Neural progenitor cell (in vitro differentiated cells): Measurements from ENCODE around the gene UAP1. TPM values are rescaled to one million over a fixed set of nuclear protein-coding genes. Genes with fewer than 3 reads are reported as not detected.
"Not testable (repeated sequence)": the region's sequence is repeated elsewhere in the genome, so short reads cannot be mapped to it uniquely, and the experiment has no call there.

Experiments
- DNase-seq: peaks from one replicate; pipeline ENCODE4 v3.0.0-alpha.2; 2016; ENCODE audit warnings: low spot score
- H2AFZ ChIP-seq: fragments of 200-600 bp; sonication (generic); replicated peaks from 2 replicates; pipeline ENCODE4 v1.6.1; 2016; ENCODE audit warnings: antibody characterized with exemption
- H3F3A ChIP-seq: fragments of 200-600 bp; sonication (generic); 2 replicates; pipeline ENCODE4 v1.6.1; 2016; ENCODE audit warnings: antibody characterized with exemption, low read depth
- H3K27ac ChIP-seq: fragments of 200-600 bp; sonication (generic); 2 replicates; pipeline ENCODE4 v1.5.1; 2016; ENCODE audit warnings: mild to moderate bottlenecking
- H3K27me3 ChIP-seq: fragments of 200-600 bp; sonication (generic); 2 replicates; pipeline ENCODE4 v1.6.1; 2016; ENCODE audit warnings: mild to moderate bottlenecking, moderate library complexity
- H3K36me3 ChIP-seq: fragments of 200-600 bp; sonication (generic); 2 replicates; pipeline ENCODE4 v1.5.1; 2016
- H3K4me1 ChIP-seq: fragments of 200-600 bp; sonication (generic); 2 replicates; pipeline ENCODE4 v1.6.1; 2016; ENCODE audit warnings: mixed run types
- H3K4me2 ChIP-seq: fragments of 200-600 bp; sonication (generic); 2 replicates; pipeline ENCODE4 v1.6.1; 2016
- H3K4me3 ChIP-seq: fragments of 200-600 bp; sonication (generic); 2 replicates; pipeline ENCODE4 v1.5.1; 2016
- H3K79me2 ChIP-seq: fragments of 200-600 bp; sonication (generic); 2 replicates; pipeline ENCODE4 v1.6.1; 2016; ENCODE audit warnings: low read depth
- H3K9ac ChIP-seq: fragments of 200-600 bp; sonication (generic); 2 replicates; pipeline ENCODE4 v1.6.1; 2016
- H3K9me3 ChIP-seq: fragments of 200-600 bp; sonication (generic); 2 replicates; pipeline ENCODE4 v1.5.1; 2016; ENCODE audit warnings: low read depth
- H4K20me1 ChIP-seq: fragments of 200-600 bp; sonication (generic); 2 replicates; pipeline ENCODE4 v1.6.1; 2016; ENCODE audit warnings: low read depth
- H3K27ac Mint-ChIP-seq: 3 replicates; pipeline ENCODE4 v1.8.0; 2021; ENCODE audit warnings: mixed read lengths
- H3K27me3 Mint-ChIP-seq: 2 replicates; pipeline ENCODE4 v1.8.0; 2022; ENCODE audit warnings: low read depth, mild to moderate bottlenecking, inconsistent platforms, moderate library complexity, mixed read lengths; ENCODE audit not compliant: insufficient read depth
- H3K36me3 Mint-ChIP-seq: 3 replicates; pipeline ENCODE4 v1.8.0; 2021; ENCODE audit warnings: mixed read lengths
- H3K4me1 Mint-ChIP-seq: 3 replicates; pipeline ENCODE4 v1.8.0; 2021; ENCODE audit warnings: mixed read lengths
- H3K4me3 Mint-ChIP-seq: 3 replicates; pipeline ENCODE4 v1.8.0; 2021; ENCODE audit warnings: mild to moderate bottlenecking, moderate library complexity, mixed read lengths
- H3K9me3 Mint-ChIP-seq: 3 replicates; pipeline ENCODE4 v1.8.0; 2020; ENCODE audit warnings: mixed read lengths
- EZH2 ChIP-seq: fragments of 200-600 bp; sonication (generic); IDR thresholded peaks from 2 replicates; pipeline ENCODE4 v1.6.1; 2017; ENCODE audit warnings: antibody characterized with exemption, mild to moderate bottlenecking, moderate library complexity
- EZH2phosphoT487 ChIP-seq: fragments of 200-600 bp; sonication (generic); IDR thresholded peaks from 2 replicates; pipeline ENCODE4 v1.6.1; 2017; ENCODE audit warnings: antibody characterized with exemption
- total RNA-seq: library from RNA; depleted of rRNA; stranded (reverse); fragments of >200 nt; gene quantifications from 2 replicates; pipeline ENCODE4 v1.2.3, GENCODE V29; 2015; ENCODE audit warnings: low replicate concordance
- TF ChIP-seq, protein P1 (sequence below): fragments of 200-600 bp; sonication (generic); IDR thresholded peaks from 2 replicates; pipeline ENCODE4 v1.5.1; 2017; ENCODE audit warnings: antibody characterized with exemption, mild to moderate bottlenecking

Gene UAP1
- total RNA-seq, 1 donor from 2014 or later: 57.1 TPM

DNA sequence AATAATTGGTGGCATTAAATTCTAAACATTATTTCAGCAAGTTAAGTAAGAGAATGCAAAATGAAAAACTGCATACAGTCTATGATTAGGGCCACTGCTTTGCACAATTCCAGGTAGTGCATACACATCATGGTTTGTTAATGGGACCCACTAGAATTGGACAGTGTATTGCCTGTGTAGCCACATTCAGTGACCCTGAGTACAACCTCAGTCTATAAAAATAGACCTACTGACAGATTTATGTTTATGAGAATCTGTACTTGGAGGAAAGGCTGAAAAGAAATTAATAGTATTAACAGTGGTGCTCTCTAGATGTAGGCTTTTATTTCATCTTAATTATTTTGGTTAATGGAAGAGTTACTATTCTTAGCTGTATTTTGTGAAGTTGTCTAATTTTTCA lies 18.8 kb downstream of the UAP1 start:
- DNase-seq: no peak
- Histone ChIP-seq H3K27ac (no peak overlapping the region), H3K4me1 (peaks cover 10% of the 10 kb centered on the region), H2AFZ (no peak overlapping the region), H3F3A (no peaks in the 10 kb centered on the region), H3K27me3 (no peaks in the 10 kb centered on the region), H3K79me2 (no peaks in the 10 kb centered on the region), H3K9me3 (no peaks in the 10 kb centered on the region), H3K9ac (no peak overlapping the region), H3K4me2 (no peak overlapping the region), H3K4me3 (no peak overlapping the region), H4K20me1 (no peaks in the 10 kb centered on the region), H3K36me3 (no peaks in the 10 kb centered on the region)
- H3K36me3 Mint-ChIP-seq: peaks cover 19% of the 10 kb centered on the region
- no peak overlapping the region for H3K4me3 Mint-ChIP-seq
- H3K27me3 Mint-ChIP-seq: no peaks in the 10 kb centered on the region
- no peaks in the 10 kb centered on the region for H3K9me3 Mint-ChIP-seq
- no peak overlapping the region for H3K27ac Mint-ChIP-seq
- TF ChIP-seq, protein P1, sequence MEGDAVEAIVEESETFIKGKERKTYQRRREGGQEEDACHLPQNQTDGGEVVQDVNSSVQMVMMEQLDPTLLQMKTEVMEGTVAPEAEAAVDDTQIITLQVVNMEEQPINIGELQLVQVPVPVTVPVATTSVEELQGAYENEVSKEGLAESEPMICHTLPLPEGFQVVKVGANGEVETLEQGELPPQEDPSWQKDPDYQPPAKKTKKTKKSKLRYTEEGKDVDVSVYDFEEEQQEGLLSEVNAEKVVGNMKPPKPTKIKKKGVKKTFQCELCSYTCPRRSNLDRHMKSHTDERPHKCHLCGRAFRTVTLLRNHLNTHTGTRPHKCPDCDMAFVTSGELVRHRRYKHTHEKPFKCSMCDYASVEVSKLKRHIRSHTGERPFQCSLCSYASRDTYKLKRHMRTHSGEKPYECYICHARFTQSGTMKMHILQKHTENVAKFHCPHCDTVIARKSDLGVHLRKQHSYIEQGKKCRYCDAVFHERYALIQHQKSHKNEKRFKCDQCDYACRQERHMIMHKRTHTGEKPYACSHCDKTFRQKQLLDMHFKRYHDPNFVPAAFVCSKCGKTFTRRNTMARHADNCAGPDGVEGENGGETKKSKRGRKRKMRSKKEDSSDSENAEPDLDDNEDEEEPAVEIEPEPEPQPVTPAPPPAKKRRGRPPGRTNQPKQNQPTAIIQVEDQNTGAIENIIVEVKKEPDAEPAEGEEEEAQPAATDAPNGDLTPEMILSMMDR: no peak
- no peak for TF ChIP-seq EZH2
- no peak for TF ChIP-seq EZH2phosphoT487
- H3K4me1 Mint-ChIP-seq: peaks cover 6% of the 10 kb centered on the region

DNA sequence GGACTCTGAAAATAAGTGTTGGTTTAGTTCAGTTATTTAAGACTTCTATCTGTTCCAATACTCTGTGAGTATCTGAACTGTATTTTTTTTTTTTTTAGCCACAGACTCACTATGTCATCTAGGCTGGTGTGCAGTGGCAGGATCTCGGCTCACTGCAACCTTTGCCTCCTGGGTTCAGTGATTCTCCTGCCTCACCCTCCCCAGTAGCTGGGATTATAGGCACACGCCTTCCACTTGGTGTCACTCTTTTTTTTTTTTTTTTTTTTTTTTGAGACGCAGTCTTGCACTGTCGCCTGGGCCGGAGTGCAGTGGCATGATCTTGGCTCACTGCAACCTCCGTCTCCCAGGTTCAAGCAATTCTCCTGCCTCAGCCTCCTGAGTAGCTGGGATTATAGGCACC lies 21.4 kb downstream of the UAP1 start:
- DNase-seq, H3K79me2 ChIP-seq, H3K27ac Mint-ChIP-seq, H3K9me3 ChIP-seq, H4K20me1 ChIP-seq, H3K4me2 ChIP-seq, H3K27me3 ChIP-seq, H3K9ac ChIP-seq, H3K27ac ChIP-seq, H3F3A ChIP-seq, H3K4me3 Mint-ChIP-seq, H2AFZ ChIP-seq, H3K27me3 Mint-ChIP-seq, H3K4me1 ChIP-seq, H3K9me3 Mint-ChIP-seq, H3K4me1 Mint-ChIP-seq, H3K4me3 ChIP-seq, H3K36me3 ChIP-seq: not testable (repeated sequence)
- peaks cover 12% of the 10 kb centered on the region for H3K36me3 Mint-ChIP-seq

DNA sequence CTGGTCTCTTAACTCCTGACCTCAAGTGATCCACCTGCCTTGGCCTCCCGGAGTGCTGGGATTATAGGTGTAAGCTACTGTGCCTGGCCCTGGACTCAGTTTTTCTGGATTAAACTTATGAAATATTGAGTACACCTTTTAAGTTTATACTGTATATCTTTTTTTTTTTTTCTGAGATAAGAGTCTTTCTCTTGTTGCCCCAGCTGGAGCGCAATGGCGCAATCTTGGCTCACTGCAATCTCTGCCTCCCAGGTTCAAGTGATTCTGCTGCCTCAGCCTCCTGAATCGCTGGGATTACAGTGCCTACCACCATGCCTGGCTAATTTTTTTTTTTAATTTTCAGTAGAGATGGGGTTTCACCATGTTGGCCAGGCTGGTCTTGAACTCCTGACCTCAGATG lies 23.6 kb downstream of the UAP1 start:
- H3F3A ChIP-seq, H3K9me3 ChIP-seq, H3K27me3 Mint-ChIP-seq, H3K4me3 Mint-ChIP-seq, DNase-seq, H3K27me3 ChIP-seq, H2AFZ ChIP-seq, H3K4me1 Mint-ChIP-seq, H3K36me3 ChIP-seq, H3K27ac ChIP-seq, H3K27ac Mint-ChIP-seq, H3K9ac ChIP-seq, H3K4me1 ChIP-seq, H3K4me2 ChIP-seq, H4K20me1 ChIP-seq, H3K4me3 ChIP-seq, H3K79me2 ChIP-seq, H3K9me3 Mint-ChIP-seq: not testable (repeated sequence)
- peaks cover 18% of the 10 kb centered on the region for H3K36me3 Mint-ChIP-seq

DNA sequence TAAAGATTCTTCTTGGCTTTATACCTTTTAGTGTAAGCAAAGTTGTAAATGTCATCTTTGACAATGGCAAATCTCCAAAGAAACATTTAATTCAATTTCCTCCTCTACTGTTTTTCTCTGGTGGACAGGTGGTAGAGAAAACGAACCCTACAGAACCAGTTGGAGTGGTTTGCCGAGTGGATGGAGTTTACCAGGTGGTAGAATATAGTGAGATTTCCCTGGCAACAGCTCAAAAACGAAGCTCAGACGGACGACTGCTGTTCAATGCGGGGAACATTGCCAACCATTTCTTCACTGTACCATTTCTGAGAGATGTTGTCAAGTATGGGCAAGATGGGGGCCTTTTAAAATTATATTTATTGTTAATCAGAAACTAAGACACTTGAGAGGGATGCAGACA lies 25.8 kb downstream of the UAP1 start:
- no peaks in the 10 kb centered on the region for H3K9me3 Mint-ChIP-seq
- Histone ChIP-seq H3K36me3 (no peaks in the 10 kb centered on the region), H3K79me2 (no peaks in the 10 kb centered on the region), H3K27ac (no peak overlapping the region), H2AFZ (no peak overlapping the region), H3K4me2 (no peak overlapping the region), H3K9ac (no peak overlapping the region), H3K4me3 (no peak overlapping the region), H4K20me1 (no peaks in the 10 kb centered on the region), H3K4me1 (no peaks in the 10 kb centered on the region), H3K27me3 (no peaks in the 10 kb centered on the region), H3K9me3 (no peaks in the 10 kb centered on the region), H3F3A (no peaks in the 10 kb centered on the region)
- no peak overlapping the region for H3K27ac Mint-ChIP-seq
- no peaks in the 10 kb centered on the region for H3K27me3 Mint-ChIP-seq
- no peak overlapping the region for H3K4me3 Mint-ChIP-seq
- H3K4me1 Mint-ChIP-seq: no peaks in the 10 kb centered on the region
- TF ChIP-seq EZH2: no peak
- no peak for TF ChIP-seq EZH2phosphoT487
- TF ChIP-seq, protein P1: no peak
- no peak for DNase-seq
- H3K36me3 Mint-ChIP-seq: peaks cover 18% of the 10 kb centered on the region
